IMR-90 (cell line): ENCODE results near the gene BAIAP2L1. TPM values are rescaled to one million over a fixed set of nuclear protein-coding genes. Genes with fewer than 3 reads are reported as not detected.

ENCODE experiments used
- ATAC-seq: fragments of 200-7000 bp; cut with Tn5 transposase; 2 replicates; pipeline ENCODE4 v1.9.1; 2020; ENCODE audit warnings: low read depth, mild to moderate bottlenecking, moderate library complexity
- BruUV-seq: library from RNA; stranded (reverse); fragments of 400-500 nt; replicated peaks from 2 replicates; lab custom pipeline; 2021; lab: Mats Ljungman, UMichigan
- CTCF ChIA-PET: fragments of 300-600 bp; formaldehyde crosslinking; extraction: SDS; loops from one replicate; lab custom pipeline; 2021; ENCODE audit warnings: antibody characterized with exemption; lab: Yijun Ruan, JAX
- POLR2A ChIA-PET: fragments of 300-600 bp; sonication (Branson Sonifier 250); formaldehyde crosslinking; loops from one replicate; lab custom pipeline; 2022; ENCODE audit warnings: antibody characterized with exemption; ENCODE audit not compliant: unreplicated experiment; lab: Charles Lee
- DNase-seq: peaks from one replicate; pipeline ENCODE4 v3.0.0; 2013
- H2AFZ ChIP-seq: replicated peaks from 2 replicates; pipeline ENCODE3; 2013; ENCODE audit warnings: low read length, mild to moderate bottlenecking; ENCODE audit not compliant: poor library complexity
- H2AK5ac ChIP-seq: 2 replicates; pipeline ENCODE4 v1.6.1; 2013; ENCODE audit warnings: low read depth, low read length, inconsistent platforms
- H2AK9ac ChIP-seq: replicated peaks from 2 replicates; pipeline ENCODE3; 2013; ENCODE audit warnings: mild to moderate bottlenecking, low read depth, low read length, moderate library complexity; ENCODE audit not compliant: poor library complexity
- H2BK120ac ChIP-seq: 2 replicates; pipeline ENCODE4 v1.6.1; 2013; ENCODE audit warnings: low read depth, low read length, inconsistent platforms
- H2BK15ac ChIP-seq: 3 replicates; pipeline ENCODE4 v1.6.1; 2013; ENCODE audit warnings: low read depth, low read length, inconsistent platforms
- H2BK20ac ChIP-seq: 2 replicates; pipeline ENCODE4 v1.6.1; 2013; ENCODE audit warnings: low read depth, mild to moderate bottlenecking, inconsistent platforms, low read length, moderate library complexity
- H2BK5ac ChIP-seq: 2 replicates; pipeline ENCODE4 v1.6.1; 2013; ENCODE audit warnings: mild to moderate bottlenecking, low read depth, low read length, inconsistent platforms; ENCODE audit not compliant: poor library complexity, severe bottlenecking
- H3K14ac ChIP-seq: replicated peaks from 2 replicates; pipeline ENCODE4 v1.6.1; 2013; ENCODE audit warnings: low read depth, low read length, inconsistent platforms
- H3K18ac ChIP-seq: 2 replicates; pipeline ENCODE4 v1.6.1; 2013; ENCODE audit warnings: low read depth, low read length, control low read depth
- H3K23ac ChIP-seq: 2 replicates; pipeline ENCODE4 v1.6.1; 2013; ENCODE audit warnings: low read depth, low read length, inconsistent platforms
- H3K27ac ChIP-seq: 2 replicates; pipeline ENCODE4 v1.5.1; 2013; ENCODE audit warnings: mild to moderate bottlenecking, control low read depth, low read length; ENCODE audit not compliant: insufficient read depth
- H3K27me3 ChIP-seq: 2 replicates; pipeline ENCODE4 v1.6.1; 2013; ENCODE audit warnings: low read length; ENCODE audit not compliant: control insufficient read depth, insufficient read depth
- H3K36me3 ChIP-seq: 2 replicates; pipeline ENCODE4 v1.6.1; 2013; ENCODE audit warnings: low read length, mixed read lengths; ENCODE audit not compliant: control insufficient read depth, insufficient read depth
- H3K4ac ChIP-seq: 2 replicates; pipeline ENCODE4 v1.6.1; 2013; ENCODE audit warnings: low read depth, low read length, inconsistent platforms
- H3K4me1 ChIP-seq: 2 replicates; pipeline ENCODE4 v1.6.1; 2013; ENCODE audit warnings: low read length, mixed read lengths; ENCODE audit not compliant: control insufficient read depth, insufficient read depth
- H3K4me2 ChIP-seq: 2 replicates; pipeline ENCODE4 v1.6.1; 2013; ENCODE audit warnings: low read depth, mild to moderate bottlenecking, control low read depth, low read length, moderate library complexity
- H3K4me3 ChIP-seq: 2 replicates; pipeline ENCODE4 v1.5.1; 2013; ENCODE audit warnings: low read depth, mild to moderate bottlenecking, control low read depth, low read length, moderate library complexity; ENCODE audit not compliant: insufficient read depth
- H3K56ac ChIP-seq: 2 replicates; pipeline ENCODE4 v1.6.1; 2013; ENCODE audit warnings: low read length, inconsistent platforms; ENCODE audit not compliant: insufficient read depth; ENCODE audit errors: extremely low read depth
- H3K79me1 ChIP-seq, 2 experiments: 2 replicates each; pipeline ENCODE4 v1.6.1; 2013; ENCODE audit warnings: low read length in 2 of 2, inconsistent platforms in 1 of 2, low read depth in 1 of 2
- H3K9ac ChIP-seq: 2 replicates; pipeline ENCODE4 v1.6.1; 2013; ENCODE audit warnings: low read depth, low read length, control low read depth
- H3K9me1 ChIP-seq: 2 replicates; pipeline ENCODE4 v1.6.1; 2013; ENCODE audit warnings: low read length, inconsistent platforms; ENCODE audit not compliant: insufficient read depth
- H3K9me3 ChIP-seq: 2 replicates; pipeline ENCODE4 v1.6.1; 2013; ENCODE audit warnings: low read length; ENCODE audit not compliant: control insufficient read depth, insufficient read depth
- H4K20me1 ChIP-seq: 2 replicates; pipeline ENCODE4 v1.6.1; 2013; ENCODE audit warnings: low read length, inconsistent platforms; ENCODE audit not compliant: insufficient read depth
- H4K5ac ChIP-seq: 2 replicates; pipeline ENCODE4 v1.6.1; 2013; ENCODE audit warnings: mild to moderate bottlenecking, low read depth, low read length, control low read depth
- H4K8ac ChIP-seq, 2 experiments: 2 replicates each; pipeline ENCODE4 v1.6.1; 2013; ENCODE audit warnings: low read depth in 2 of 2, low read length in 2 of 2, control low read depth in 1 of 2, inconsistent platforms in 1 of 2
- H4K91ac ChIP-seq: 2 replicates; pipeline ENCODE4 v1.6.1; 2013; ENCODE audit warnings: low read depth, low read length, inconsistent platforms; ENCODE audit not compliant: insufficient read depth
- BHLHE40 ChIP-seq: fragments of 150-350 bp; IDR thresholded peaks from 2 replicates; pipeline ENCODE4 v1.6.1; 2016; ENCODE audit warnings: mild to moderate bottlenecking, low read depth, low read length
- CHD1 ChIP-seq: IDR thresholded peaks from 2 replicates; pipeline ENCODE4 v1.6.1; 2012; ENCODE audit warnings: low read depth, low read length, improper control_type of control experiment
- ELK1 ChIP-seq: fragments of 150-350 bp; IDR thresholded peaks from 2 replicates; pipeline ENCODE4 v1.6.1; 2016; ENCODE audit warnings: low read depth, mild to moderate bottlenecking, low read length, moderate library complexity, borderline replicate concordance
- MAFK ChIP-seq: IDR thresholded peaks from 2 replicates; pipeline ENCODE4 v1.6.1; 2012; ENCODE audit warnings: low read depth, low read length, improper control_type of control experiment
- WGBS, 2 experiments: methylation state at CpG; one replicate each; pipeline versions ENCODE4 v1.1.5 to v1.1.7; 2013; ENCODE audit warnings: missing lambda C conversion rate in 2 of 2; ENCODE audit not compliant: insufficient read length in 1 of 2; ENCODE audit errors: extremely low coverage in 2 of 2; 5-methylcytosine and 5-hydroxymethylcytosine counted together
- dilution Hi-C: fragments of 300-500 bp; cut with HindIII; formaldehyde crosslinking; loops from one replicate; pipeline ENCODE4 v1.14.3; 2018; ENCODE audit warnings: low sequenced_read_pairs; ENCODE audit not compliant: unreplicated experiment
- in situ Hi-C: fragments of 300-500 bp; cut with MboI; formaldehyde crosslinking; loops from 3 replicates; pipeline ENCODE4 v1.14.3; 2019; ENCODE audit warnings: low sequenced_read_pairs, inconsistent platforms, mixed read lengths
- intact Hi-C: fragments of 100-400 bp; cut with micrococcal nuclease; formaldehyde crosslinking; loops from 2 replicates; pipeline ENCODE4 v1.10.0; 2022
- polyA plus RNA-seq, 3 experiments: library from polyadenylated mRNA; depleted of rRNA; stranded (reverse); fragments of >200 nt; gene quantifications; 2 replicates each; pipeline ENCODE4 v1.2.3, GENCODE V29; 2012; ENCODE audit warnings: low replicate concordance in 1 of 3
- total RNA-seq: library from RNA; depleted of rRNA; stranded (reverse); fragments of >200 nt; gene quantifications from 2 replicates; pipeline ENCODE4 v1.2.3, GENCODE V29; 2012

Gene BAIAP2L1
- total and polyA plus RNA-seq, 2 of the 4 experiments (the other 2 are of a cell fraction) = 2.2 to 6.0 TPM

GRCh38 chr7:98395481-98395880 lies 5.4 kb downstream of the BAIAP2L1 start:
- H3K23ac ChIP-seq = no peak overlapping the region
- no TSS peak for BruUV-seq
- no peak overlapping the region for H3K14ac ChIP-seq
- no peak overlapping the region for H2BK120ac ChIP-seq
- no peaks in the 10 kb centered on the region for H3K36me3 ChIP-seq
- H3K27me3 ChIP-seq = no peaks in the 10 kb centered on the region
- no peaks in the 10 kb centered on the region for H3K9me3 ChIP-seq
- no peak overlapping the region for H3K27ac ChIP-seq
- H2BK20ac ChIP-seq = no peak overlapping the region; the same call in 1 of the 2 replicates
- H3K9me1 ChIP-seq = no peaks in the 10 kb centered on the region; the same call in 1 of the 2 replicates
- no peak overlapping the region for H2AK9ac ChIP-seq
- CTCF ChIA-PET = interaction anchor here (0.6 kb wide), 1 partner anchor 23 kb away, joined by 5 read pairs; no protein-coding TSS in a partner anchor
- ATAC-seq = no peak
- no peak overlapping the region for H3K4me2 ChIP-seq
- dilution Hi-C loops (no loop called here), in situ Hi-C loops (no loop called here), intact Hi-C loops (loop anchor here (5.0 kb wide), 1 partner anchor 83 kb away; no protein-coding TSS in a partner anchor)
- H3K4me3 ChIP-seq = no peak overlapping the region
- no CpG with 5 or more reads among the region's 4 CpGs for WGBS, 2 experiments
- H4K91ac ChIP-seq = no peak overlapping the region
- H4K8ac ChIP-seq = peak overlapping the region in 1 of 2 experiments; percentile 38; a peak in 1 of 4 replicates
- H2AK5ac ChIP-seq = peak overlapping the region; percentile 78; the same call in 1 of the 2 replicates
- peaks cover 9% of the 10 kb centered on the region for H3K4me1 ChIP-seq
- no peaks in the 10 kb centered on the region for H4K20me1 ChIP-seq
- TF ChIP-seq BHLHE40 (no peak), MAFK (peak; percentile 82), CHD1 (no peak), ELK1 (no peak)
- peak overlapping the region; percentile 44; the same call in 1 of the 2 replicates for H4K5ac ChIP-seq
- no peak overlapping the region for H3K56ac ChIP-seq
- POLR2A ChIA-PET = no interaction called here
- H3K9ac ChIP-seq = no peak overlapping the region
- H3K79me1 ChIP-seq = peaks cover 6 to 45% of the 10 kb centered on the region in 2 experiments; a peak in 3 of 4 replicates
- no peak overlapping the region; the same call in 1 of the 2 replicates for H3K18ac ChIP-seq
- no peak for DNase-seq
- H2AFZ ChIP-seq = no peak overlapping the region
- no peak overlapping the region for H3K4ac ChIP-seq
- H2BK5ac ChIP-seq = peak overlapping the region; percentile 57
- no peak overlapping the region; the same call in 2 of the 3 replicates for H2BK15ac ChIP-seq
